ENCODE measurements around the gene CSTA.

Gene CSTA

DNA sequence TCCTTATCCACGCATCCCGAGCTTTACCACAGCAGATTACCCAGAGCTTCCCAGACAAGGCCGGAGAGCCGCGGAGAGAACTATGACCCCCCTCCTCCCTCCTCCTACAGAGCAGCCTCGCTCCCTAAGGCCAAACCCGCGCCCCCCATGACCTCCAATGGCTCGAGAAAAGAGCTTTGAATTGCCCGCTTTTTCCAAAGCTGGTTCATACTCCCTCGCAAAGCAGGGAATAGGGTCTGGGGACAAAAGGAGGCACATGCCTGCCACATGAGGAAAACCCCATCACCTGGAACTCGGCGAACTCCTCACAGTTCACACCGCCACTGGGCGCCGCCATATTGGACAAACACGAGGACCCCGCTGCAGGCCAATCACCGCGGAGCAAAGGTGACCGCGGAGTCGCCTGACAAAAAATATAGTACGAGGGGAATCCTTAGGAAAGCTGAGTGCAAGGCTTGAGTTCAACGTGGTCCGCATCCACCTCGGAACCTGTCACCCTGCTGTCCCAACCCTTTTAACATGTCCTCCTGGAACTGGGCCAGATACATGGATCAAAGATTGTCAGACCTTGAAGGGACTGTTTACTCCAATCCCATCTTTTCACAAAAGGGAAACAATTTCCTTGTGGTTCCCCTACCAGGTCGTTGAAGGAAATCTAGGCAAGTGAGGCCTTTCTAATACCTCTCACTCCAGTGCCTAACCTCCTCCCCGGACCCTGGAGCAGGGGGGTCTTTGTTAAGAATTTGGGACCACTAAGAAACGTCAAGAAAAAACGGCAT, 58.0 kb downstream of the CSTA start, which contains the start of gene MIX23:
Gene MIX23, minus strand, starts transcription at position 344 of the 779 bp plus-strand sequence. Its CDS starts 7 bp downstream, at position 337.
- peak; percentile 88 to 93 for DNase-seq

GRCh38 chr3:122383771-122384697, 59.0 kb downstream of the CSTA start, which contains the start of gene FAM162A:
FAM162A (plus strand) TSS chr3:122384182; CDS start chr3:122384266, 84 bp downstream.
- DNase-seq: peak; percentile 92 to 94

GRCh38 chr3:122387709-122388108, 62.7 kb downstream of the CSTA start:
- no peak for DNase-seq

DNA sequence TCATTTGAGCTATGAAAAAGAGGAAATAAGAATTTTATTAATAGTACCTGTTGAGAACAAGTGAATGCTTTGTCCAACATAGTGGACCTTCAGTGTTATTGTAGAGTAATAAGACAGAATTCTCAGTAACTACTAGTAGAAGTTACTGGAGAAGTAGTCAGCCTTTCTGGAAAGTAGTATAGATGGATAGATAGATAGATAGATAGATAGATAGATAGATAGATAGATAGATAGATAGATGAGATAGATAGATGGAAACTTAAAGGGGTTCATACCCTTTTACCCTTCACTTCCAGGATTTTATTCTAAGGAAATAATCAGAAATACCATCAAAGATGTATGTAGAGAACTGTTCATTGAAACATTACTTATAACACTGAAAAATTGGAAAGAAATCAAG, 64.1 kb downstream of the CSTA start:
- DNase-seq: no peak

- DNase-seq: no peak
Measured at GRCh38 chr3:122389892-122390291, 64.8 kb downstream of the CSTA start.

DNA sequence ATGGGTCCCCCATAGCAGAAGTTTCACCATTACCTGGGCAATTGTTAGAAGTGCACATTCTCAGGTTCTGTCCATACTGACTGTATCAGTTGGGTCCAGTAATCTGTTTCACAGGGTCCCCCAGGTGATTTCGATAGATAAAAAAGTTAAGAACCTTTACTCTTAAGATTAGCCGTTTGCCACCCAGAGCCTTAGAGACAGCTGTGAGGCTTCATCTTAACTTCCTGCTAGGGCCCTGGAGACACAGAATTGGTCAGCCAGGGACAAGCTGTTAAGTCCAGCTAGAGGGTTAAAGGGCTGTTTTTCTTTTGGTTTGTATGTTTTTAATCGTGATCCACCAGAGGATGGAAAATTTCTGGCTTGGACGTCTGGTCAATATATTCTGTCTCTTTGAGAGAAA, 65.6 kb downstream of the CSTA start:
- DNase-seq: no peak
